NCI-H446 (cell line): Measurements from ENCODE around the gene PPP1R13B.
A peak's percentile ranks its signal among the peaks of the same experiment; 100 is the strongest.

ENCODE experiments used
- DNase-seq, 2 experiments: peaks; one replicate each; lab custom pipeline; 2025; lab: John Stamatoyannopoulos, UW

Gene PPP1R13B

DNA sequence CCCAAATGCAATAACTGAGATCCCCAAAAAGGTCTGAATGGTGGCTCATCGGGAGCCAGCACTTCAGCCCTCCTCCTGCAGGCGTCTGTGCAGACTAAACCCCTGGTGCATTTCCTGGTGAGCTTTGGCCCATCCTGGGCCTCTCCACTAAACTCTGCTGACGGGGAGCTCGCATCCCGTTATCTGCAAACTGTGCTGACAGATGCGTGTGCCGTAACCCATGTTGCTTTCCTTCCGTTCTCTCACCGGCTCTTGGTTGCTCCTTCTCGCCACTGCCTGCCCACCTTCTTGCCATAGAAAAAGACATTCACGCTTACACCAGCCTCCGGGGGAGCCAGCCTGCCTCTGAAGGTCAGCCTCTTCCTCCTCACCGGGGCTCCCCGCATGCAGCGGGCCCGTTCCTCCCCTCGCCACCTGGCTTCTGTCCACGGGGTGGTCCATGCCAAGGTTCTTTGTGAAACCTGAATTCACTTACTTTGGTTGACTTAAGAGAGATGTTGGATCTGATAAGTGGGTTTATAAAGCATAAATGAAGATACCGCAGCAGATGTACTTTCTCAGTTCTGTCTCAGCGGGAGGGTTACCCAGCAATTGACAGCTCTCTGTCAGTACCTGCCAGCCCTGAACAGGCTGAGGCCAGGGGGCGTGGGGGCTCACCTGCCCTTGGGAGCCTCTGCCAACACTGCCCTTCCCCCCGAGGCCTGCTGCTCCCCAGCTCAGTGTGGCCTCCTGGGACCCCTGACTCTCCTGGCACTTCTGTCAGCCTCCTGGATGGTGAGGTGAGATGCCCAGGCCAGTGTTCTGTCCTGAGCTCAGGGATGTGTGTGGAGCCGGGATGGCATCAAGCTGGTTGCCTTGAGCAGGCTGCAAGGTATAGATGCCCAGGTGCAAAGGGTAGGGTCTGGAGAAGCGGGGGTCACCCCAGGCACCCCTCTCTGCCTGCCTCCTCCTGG is 117.6 kb downstream of the PPP1R13B start:
- DNase-seq, result no peak

GRCh38 chr14:103728721-103729120 is 118.7 kb downstream of the PPP1R13B start:
- DNase-seq, result no peak

DNA sequence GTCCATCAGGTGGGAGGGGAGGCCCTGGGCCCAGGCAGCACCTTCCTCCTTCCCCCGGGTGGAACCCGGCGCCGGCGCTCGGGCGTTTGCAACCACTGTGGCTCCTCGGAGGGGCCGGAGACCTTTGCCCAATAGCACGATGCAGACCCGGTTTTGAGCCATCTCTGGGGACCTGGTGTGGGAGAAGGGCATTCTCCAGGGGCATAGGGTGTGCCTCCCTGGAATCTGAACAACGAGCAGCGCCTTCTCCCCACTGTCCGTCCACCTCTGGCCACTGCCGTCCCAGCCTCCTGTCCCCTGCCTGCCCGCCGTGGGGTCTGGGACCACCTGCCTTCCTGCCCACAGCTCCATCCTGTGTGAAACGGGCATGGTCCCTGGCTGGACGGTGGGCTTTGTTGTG is 119.2 kb downstream of the PPP1R13B start:
- no peak for DNase-seq

- no peak for DNase-seq
Observed at GRCh38 chr14:103727313-103727980, 119.9 kb downstream of the PPP1R13B start.

DNA sequence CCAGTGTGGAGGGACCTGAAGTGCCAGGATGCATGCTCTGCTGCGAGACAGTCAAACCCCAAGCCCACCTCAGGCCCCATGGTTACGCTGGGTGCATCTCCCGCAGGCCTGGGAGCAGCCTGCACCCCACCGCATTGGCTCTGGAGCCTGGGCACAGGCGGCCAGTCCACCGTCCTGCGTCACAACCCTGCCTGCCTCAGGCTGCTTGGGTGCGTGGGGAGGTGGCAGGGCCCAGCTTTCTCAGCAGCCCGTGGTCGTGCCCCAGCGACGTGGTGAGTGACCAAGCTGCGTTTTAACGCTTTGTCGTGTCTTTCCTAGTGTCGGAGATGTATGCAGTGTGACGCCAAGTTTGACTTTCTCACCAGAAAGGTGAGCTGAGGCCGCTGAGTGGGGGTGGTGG is 120.9 kb downstream of the PPP1R13B start:
- no peak for DNase-seq

GRCh38 chr14:103725739-103726395 is 121.5 kb downstream of the PPP1R13B start:
- no peak for DNase-seq

GRCh38 chr14:103725001-103725682 is 122.2 kb downstream of the PPP1R13B start:
- no peak for DNase-seq

GRCh38 chr14:103724116-103724515 is 123.3 kb downstream of the PPP1R13B start:
- DNase-seq, result peak in 1 of 2 experiments; percentile 34

GRCh38 chr14:103723748-103724081 is 123.7 kb downstream of the PPP1R13B start:
- no peak for DNase-seq

DNA sequence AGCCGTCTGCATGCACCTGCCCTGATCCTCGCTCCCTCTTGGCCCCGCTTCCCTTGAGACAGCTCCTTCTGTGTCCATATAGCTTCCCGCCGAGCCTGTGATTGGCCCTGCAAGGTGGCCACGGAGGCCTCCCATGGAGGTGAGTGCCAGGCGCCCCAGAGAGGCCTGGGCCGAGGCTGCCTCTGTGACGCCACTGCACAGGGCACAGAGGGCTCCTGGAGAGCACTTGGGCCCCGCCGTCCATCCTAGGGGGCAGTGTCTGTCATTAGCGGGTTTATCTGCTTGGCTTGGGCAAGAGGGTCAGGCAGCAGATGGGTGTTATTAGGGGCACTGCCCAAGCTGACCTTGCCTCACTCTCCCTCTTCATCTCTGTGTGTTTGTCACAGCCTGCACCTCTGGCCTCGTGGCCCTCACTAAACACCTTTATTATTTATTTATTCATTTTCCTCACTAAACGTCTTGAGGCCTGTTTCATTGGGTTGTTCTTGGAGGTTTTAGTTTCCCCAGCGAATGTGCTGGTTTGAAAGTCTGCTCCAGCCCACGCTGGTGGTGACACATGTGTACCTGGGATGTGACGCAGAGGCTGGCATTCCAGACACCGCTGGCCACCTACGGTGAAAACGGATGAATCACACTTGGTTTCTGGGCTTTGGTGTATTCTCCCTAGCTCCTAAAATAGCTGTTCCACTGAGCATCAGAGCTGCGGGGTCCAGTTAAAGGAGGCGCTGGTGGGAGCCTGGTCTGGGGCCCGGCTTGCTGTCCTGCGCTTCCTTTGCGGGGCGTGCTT is 125.8 kb downstream of the PPP1R13B start:
- DNase-seq, result no peak

GRCh38 chr14:103719751-103720150 is 127.6 kb downstream of the PPP1R13B start:
- DNase-seq, result no peak

- peak; percentile 24 to 68 for DNase-seq
Observed at GRCh38 chr14:103718572-103718971, 128.8 kb downstream of the PPP1R13B start.

DNA sequence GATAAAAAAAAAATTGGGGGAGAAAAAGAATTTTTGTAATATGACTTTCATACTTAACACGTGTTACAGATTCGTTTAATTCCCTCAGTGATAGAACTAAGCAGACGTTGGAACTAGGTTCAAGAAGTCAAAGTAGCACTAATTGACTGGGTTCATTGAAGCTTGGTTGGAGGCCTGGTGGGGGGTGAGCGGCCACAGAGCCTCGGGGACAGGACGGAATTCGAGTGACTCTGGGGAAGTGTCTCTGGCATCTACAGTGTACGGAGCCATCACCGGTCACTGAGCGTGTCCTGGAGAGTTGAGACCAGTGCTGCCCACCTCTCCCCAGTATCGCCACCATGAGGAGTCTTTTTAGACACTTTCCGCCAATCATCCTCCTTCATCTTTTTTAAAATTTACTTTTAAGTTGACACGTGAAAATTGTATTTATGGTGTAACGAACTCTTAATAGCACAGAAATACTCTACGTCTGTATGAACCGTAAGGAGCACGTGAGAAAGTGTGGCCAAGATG is 130.4 kb downstream of the PPP1R13B start:
- DNase-seq, result no peak

GRCh38 chr14:103716091-103716801 is 131.1 kb downstream of the PPP1R13B start:
- no peak for DNase-seq

DNA sequence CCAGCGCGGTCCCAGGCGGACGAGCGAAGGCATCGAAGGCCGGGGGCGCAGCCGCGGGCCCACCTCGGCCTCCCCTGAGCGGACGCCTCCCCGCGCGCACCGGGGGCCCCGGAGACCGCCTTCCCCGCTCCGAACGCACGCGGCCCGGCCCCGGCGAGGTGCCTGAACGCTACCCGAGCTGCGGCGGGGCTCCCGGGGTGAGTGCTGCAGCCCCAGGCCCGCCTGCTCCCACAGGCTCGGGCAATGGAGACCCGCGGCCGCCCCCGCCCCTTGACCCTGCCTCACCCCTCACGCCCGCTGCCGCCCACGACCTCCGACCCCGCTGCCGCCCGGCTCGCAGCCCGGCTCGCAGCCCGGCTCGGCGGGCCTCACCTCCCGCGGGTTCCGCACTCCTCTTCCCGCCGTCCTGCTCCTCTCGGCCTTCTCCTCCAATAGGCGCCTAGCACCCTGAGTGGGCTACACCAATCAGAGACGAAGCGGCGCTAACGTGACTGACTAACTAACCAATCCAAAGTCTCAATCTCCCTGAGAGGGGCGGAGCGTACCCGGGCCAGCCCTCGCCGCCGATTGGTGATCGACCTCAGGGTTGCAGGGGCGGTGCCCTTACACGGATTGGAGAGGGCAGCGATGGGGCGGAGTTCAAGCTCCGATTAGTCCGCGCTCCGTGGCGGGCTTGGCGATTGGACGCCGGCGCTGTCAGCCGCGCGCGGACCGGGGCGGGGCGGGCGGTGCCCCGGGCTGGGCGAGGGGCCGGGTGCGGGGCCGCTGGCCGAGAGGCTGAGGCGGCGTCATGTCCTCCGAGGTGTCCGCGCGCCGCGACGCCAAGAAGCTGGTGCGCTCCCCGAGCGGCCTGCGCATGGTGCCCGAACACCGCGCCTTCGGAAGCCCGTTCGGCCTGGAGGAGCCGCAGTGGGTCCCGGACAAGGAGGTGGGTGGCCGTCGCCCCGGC is 132.0 kb downstream of the PPP1R13B start, which contains the start of the genes XRCC3 and ZFYVE21:
TSS of gene XRCC3 (minus strand) at position 400 of the 949 bp plus-strand sequence. CDS start 4,364 bp downstream, outside the sequence.
TSS of gene ZFYVE21 (plus strand) at position 759 of the 949 bp plus-strand sequence. CDS start at position 791, 32 bp downstream.
- peak; percentile 100 for DNase-seq

- no peak for DNase-seq
Observed at GRCh38 chr14:103714063-103714724, 133.2 kb downstream of the PPP1R13B start.

DNA sequence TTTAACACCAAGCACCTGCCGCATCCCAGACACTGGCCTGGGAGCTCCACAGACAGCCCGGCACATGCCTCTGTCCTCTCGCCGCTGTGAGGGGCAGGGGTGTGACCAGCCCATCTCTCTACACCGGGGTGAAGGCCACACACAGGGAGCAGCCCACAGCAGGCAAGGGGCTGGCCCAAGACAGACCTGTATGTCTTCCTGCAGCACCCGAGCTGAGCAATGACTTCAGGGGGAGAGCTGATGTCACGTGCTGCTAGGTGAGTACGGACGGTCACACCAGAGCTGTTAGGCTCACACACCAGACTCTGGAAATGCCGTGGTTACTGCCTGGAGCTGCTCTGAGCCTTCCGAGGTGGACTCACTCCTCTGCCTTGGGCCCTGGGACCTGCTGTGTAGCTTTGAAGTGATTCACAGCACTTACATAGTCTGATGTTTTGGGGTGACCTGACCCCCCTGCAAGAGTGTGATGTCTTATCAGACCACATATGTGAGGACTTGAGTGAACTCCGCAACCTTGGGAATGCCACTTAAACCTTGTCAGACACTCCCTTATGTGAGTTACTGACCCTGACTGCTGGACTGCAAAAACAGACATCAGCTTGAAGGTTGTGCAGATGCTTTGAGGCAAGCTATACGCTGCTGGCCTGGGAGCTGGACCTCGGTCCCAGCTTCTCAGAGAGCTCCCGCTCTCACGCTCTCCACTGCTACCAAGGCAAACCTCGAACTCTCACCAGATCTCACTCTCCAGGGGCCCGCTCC is 133.9 kb downstream of the PPP1R13B start:
- DNase-seq, result no peak
